Aorta (tissue), 5 donors: ENCODE measurements around the gene EP300. TPM values are rescaled to one million over a fixed set of nuclear protein-coding genes. Genes with fewer than 3 reads are reported as not detected.
"Not testable (repeated sequence)": the region's sequence is repeated elsewhere in the genome, so short reads cannot be mapped to it uniquely, and the experiment has no call there.

Source experiments
- ATAC-seq: fragments of 200-7000 bp; cut with Tn5 transposase; one replicate; pipeline ENCODE4 v1.9.1; 2022; ENCODE audit warnings: moderate library complexity; ENCODE audit not compliant: low FRiP score
- DNase-seq, 2 donors: peaks; one replicate each; pipeline ENCODE4 v3.0.0-alpha.2; 2020
- H3K27ac ChIP-seq, 2 donors: one replicate each; pipeline ENCODE4 v1.5.1; 2013; ENCODE audit warnings: low read length in 2 of 2, mild to moderate bottlenecking in 2 of 2, moderate library complexity in 2 of 2, control low read depth in 1 of 2, inconsistent platforms in 1 of 2, low read depth in 1 of 2
- H3K27me3 ChIP-seq, 2 donors: one replicate each; pipeline ENCODE4 v1.6.1; 2013; ENCODE audit warnings: control low read depth in 1 of 2, low read length in 1 of 2, mild to moderate bottlenecking in 1 of 2, moderate library complexity in 1 of 2; ENCODE audit not compliant: insufficient read depth in 2 of 2, control insufficient read depth in 1 of 2
- H3K36me3 ChIP-seq, 2 donors: one replicate each; pipeline ENCODE4 v1.6.1; 2013; ENCODE audit warnings: control low read depth in 1 of 2, low read length in 1 of 2, mild to moderate bottlenecking in 1 of 2; ENCODE audit not compliant: insufficient read depth in 2 of 2, control insufficient read depth in 1 of 2
- H3K4me1 ChIP-seq, 2 donors: one replicate each; pipeline ENCODE4 v1.6.1; 2013; ENCODE audit warnings: low read length in 2 of 2, control low read depth in 1 of 2, mild to moderate bottlenecking in 1 of 2, moderate library complexity in 1 of 2; ENCODE audit not compliant: insufficient read depth in 2 of 2, control insufficient read depth in 1 of 2
- H3K4me3 ChIP-seq, 2 donors: one replicate each; pipeline ENCODE4 v1.5.1; 2013; ENCODE audit warnings: low read length in 2 of 2, control low read depth in 1 of 2, mild to moderate bottlenecking in 1 of 2
- H3K9me3 ChIP-seq: one replicate; pipeline ENCODE4 v1.6.1; 2013; ENCODE audit warnings: mild to moderate bottlenecking, low read length; ENCODE audit not compliant: control insufficient read depth
- WGBS, 2 donors: extraction: QIAGEN DNeasy Blood & Tissue Kit; methylation state at CpG; one replicate each; pipeline ENCODE4 v1.1.7; 2013; 5-methylcytosine and 5-hydroxymethylcytosine counted together
- intact Hi-C, 2 donors: fragments of 100-400 bp; cut with DNase I; formaldehyde crosslinking; loops; one replicate each; pipeline versions ENCODE4 v1.14.2 to v1.15.0; 2022
- polyA plus RNA-seq, 2 donors: library from polyadenylated mRNA; stranded (reverse); fragments of 200-250 nt; gene quantifications; one replicate each; pipeline ENCODE4 v1.2.3, GENCODE V29; 2013
- total RNA-seq, 2 donors: library from RNA; stranded (reverse); fragmentation: NEBNext Ultra II Directional; extraction: Animal tissue kit (Norgen Biotek cat#: 25700); gene quantifications; one replicate each; pipeline ENCODE4 v1.2.1, GENCODE V29; 2021
- donor health status: healthy with polysubstance abuse.
- donor health status: Bipolar disorder and iron deficiency.
- donor health status: DM: no; HTN: no; CAD: no.
- donor health status: DM: no; HTN: no; CAD: no.
- donor health status: DM: yes; HTN: yes; CAD: no.

EP300 gene
- total and polyA plus RNA-seq, 4 donors = 4.9 to 89.5 (median 36.8) TPM

- WGBS, 2 donors = 59 to 74% methylated on average over 2 of the region's 2 CpGs
- peaks cover 0 to 6% of the 10 kb centered on the region in 2 donors for H3K36me3 ChIP-seq
- no peak overlapping the region for H3K27ac ChIP-seq
- DNase-seq (no peak), ATAC-seq (no peak)
- H3K4me3 ChIP-seq = no peak overlapping the region
- intact Hi-C loops = no loop called here
- H3K4me1 ChIP-seq = no peaks in the 10 kb centered on the region
- no peaks in the 10 kb centered on the region for H3K9me3 ChIP-seq
- no peaks in the 10 kb centered on the region for H3K27me3 ChIP-seq
Observed at GRCh38 chr22:41123151-41123550, 30.8 kb downstream of the EP300 start.

DNA sequence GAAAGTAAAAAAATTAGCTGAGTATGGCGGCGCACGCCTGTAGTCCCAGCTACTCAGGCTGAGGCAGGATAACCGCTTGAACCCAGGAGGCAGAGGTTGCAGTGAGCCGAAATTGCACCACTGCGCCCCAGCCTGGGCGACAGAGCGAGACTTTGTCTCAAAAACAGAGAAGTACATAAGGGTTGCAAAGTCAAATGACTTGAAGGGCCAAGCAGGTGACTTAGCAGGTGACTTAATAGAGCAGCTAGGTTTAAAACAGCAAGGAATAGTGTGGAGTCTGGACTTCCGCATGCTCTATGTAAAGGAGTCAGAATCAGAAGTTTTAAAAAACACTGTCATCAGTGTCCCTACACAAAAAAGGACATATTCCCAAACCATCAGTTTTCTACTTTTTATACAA lies 31.7 kb downstream of the EP300 start:
- no peaks in the 10 kb centered on the region for H3K4me1 ChIP-seq
- H3K9me3 ChIP-seq = no peaks in the 10 kb centered on the region
- WGBS, 2 donors = 97% methylated on average over 9 of the region's 9 CpGs
- no peak for ATAC-seq
- intact Hi-C loops = no loop called here
- no peak overlapping the region for H3K4me3 ChIP-seq
- no peak overlapping the region for H3K27ac ChIP-seq
- H3K27me3 ChIP-seq = no peaks in the 10 kb centered on the region
- H3K36me3 ChIP-seq = peaks cover 0 to 6% of the 10 kb centered on the region in 2 donors
- no peak for DNase-seq

- no peaks in the 10 kb centered on the region for H3K27me3 ChIP-seq
- peak in 1 of 2 donors; percentile 66 for DNase-seq
- WGBS, 2 donors = 89 to 90% methylated on average over 5 of the region's 5 CpGs
- no peak for ATAC-seq
- no peak overlapping the region for H3K27ac ChIP-seq
- H3K36me3 ChIP-seq = peaks cover 7 to 8% of the 10 kb centered on the region in 2 donors
- no peaks in the 10 kb centered on the region for H3K4me1 ChIP-seq
- intact Hi-C loops = no loop called here
- no peak overlapping the region for H3K4me3 ChIP-seq
- H3K9me3 ChIP-seq = no peaks in the 10 kb centered on the region
Observed at GRCh38 chr22:41127451-41127850, 35.1 kb downstream of the EP300 start.

DNA sequence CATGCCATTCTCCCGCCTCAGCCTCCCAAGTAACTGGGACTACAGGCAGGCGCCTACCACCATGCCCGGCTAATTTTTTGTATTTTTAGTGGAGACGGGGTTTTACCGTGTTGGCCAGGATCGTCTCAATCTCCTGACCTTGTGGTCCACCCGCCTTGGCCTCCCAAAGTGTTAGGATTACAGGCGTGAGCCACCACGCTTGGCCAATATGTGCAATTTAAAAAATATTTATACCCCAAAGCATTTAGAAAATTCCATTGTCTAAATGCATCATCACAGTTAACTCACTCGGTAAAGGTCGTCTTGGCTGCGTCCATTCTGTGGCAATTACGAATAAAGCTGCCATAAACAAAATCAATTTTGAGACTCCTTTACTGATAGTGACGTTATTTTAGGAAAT lies 36.2 kb downstream of the EP300 start:
- ATAC-seq = no peak
- H3K36me3 ChIP-seq = peaks cover 7 to 8% of the 10 kb centered on the region in 2 donors
- H3K27me3 ChIP-seq = no peaks in the 10 kb centered on the region
- no peak overlapping the region for H3K4me3 ChIP-seq
- no peak overlapping the region for H3K27ac ChIP-seq
- intact Hi-C loops = no loop called here
- no peak for DNase-seq
- H3K9me3 ChIP-seq = no peaks in the 10 kb centered on the region
- H3K4me1 ChIP-seq = no peaks in the 10 kb centered on the region
- 95% methylated on average over 14 of the region's 14 CpGs for WGBS, 2 donors

DNA sequence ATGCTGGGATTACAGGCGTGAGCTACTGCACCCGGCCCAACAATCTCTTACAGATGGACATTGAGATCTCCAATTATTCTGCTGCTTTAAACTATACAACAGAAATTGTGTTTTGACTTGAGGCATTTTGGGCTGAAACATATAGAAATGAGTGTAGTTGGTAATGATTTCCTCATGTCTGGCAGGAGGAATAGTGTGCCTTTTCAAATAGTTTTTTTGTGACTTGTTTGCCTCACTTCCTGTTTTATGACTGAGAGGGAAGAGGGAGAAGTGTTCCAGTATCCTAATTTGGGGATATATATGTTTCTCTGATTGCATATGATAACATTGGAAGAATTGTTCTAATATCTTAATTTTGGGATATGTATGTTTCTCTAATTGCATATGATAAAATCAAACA lies 40.2 kb downstream of the EP300 start:
- Histone ChIP-seq H3K27me3 (no peaks in the 10 kb centered on the region), H3K4me3 (no peak overlapping the region), H3K4me1 (no peaks in the 10 kb centered on the region), H3K9me3 (no peaks in the 10 kb centered on the region), H3K27ac (no peak overlapping the region), H3K36me3 (peaks cover 10 to 15% of the 10 kb centered on the region in 2 donors)
- no peak for ATAC-seq
- WGBS, 2 donors = 88 to 94% methylated on average over 2 of the region's 2 CpGs
- DNase-seq = no peak
- intact Hi-C loops = no loop called here

- WGBS, 2 donors = 39% methylated on average over 10 of the region's 10 CpGs
- Histone ChIP-seq H3K27ac (peak overlapping the region in 1 of 2 donors; percentile 27), H3K4me1 (no peaks in the 10 kb centered on the region), H3K27me3 (no peaks in the 10 kb centered on the region), H3K9me3 (no peaks in the 10 kb centered on the region), H3K36me3 (peaks cover 8 to 18% of the 10 kb centered on the region in 2 donors), H3K4me3 (no peak overlapping the region)
- intact Hi-C loops = no loop called here
- DNase-seq (no peak), ATAC-seq (no peak)
Observed at GRCh38 chr22:41140365-41140957, 48.1 kb downstream of the EP300 start.

DNA sequence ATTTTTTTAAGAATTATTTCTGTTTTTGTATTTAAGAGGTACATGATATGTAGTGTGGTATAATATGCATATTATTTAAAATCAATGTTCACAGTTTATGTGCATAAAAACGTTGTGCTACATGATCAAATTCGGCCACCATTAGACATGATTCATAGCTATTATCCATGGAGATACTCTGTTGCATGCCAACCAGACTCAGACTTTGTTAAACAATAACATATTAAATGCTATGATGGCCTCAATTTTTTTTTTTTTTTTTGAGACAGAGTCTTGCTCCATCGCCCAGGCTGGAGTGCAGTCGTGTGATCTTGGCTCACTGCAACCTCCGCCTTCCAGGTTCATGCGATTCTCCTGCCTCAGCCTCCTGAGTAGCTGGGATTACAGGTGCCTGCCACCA lies 53.5 kb downstream of the EP300 start:
- peaks cover 11% of the 10 kb centered on the region in 2 donors for H3K36me3 ChIP-seq
- H3K4me3 ChIP-seq, H3K27ac ChIP-seq, H3K9me3 ChIP-seq, ATAC-seq, intact Hi-C loops, DNase-seq, H3K27me3 ChIP-seq, H3K4me1 ChIP-seq: not testable (repeated sequence)
- 89 to 90% methylated on average over 6 of the region's 6 CpGs for WGBS, 2 donors

DNA sequence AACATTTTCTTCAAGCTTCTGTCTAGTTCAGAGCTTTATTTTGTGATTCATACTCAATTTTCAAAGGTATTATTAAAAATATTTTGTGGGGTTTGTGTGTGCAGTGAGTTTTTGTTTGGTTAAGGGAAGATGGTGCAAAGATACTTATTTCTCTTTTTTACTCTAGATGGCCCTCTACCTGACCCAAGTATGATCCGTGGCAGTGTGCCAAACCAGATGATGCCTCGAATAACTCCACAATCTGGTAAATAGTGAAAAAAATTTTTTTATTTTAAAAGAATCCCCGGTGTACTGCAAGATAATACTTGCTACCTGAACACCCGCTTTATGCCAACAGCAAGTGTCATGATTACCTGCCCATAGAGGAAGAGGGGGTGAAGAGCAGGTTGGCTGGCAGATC lies 54.2 kb downstream of the EP300 start:
- Histone ChIP-seq H3K27ac (no peak overlapping the region), H3K4me3 (no peak overlapping the region), H3K27me3 (no peaks in the 10 kb centered on the region), H3K4me1 (no peaks in the 10 kb centered on the region), H3K36me3 (peaks cover 11% of the 10 kb centered on the region in 2 donors), H3K9me3 (no peaks in the 10 kb centered on the region)
- DNase-seq = no peak
- WGBS, 2 donors = 64 to 72% methylated on average over 4 of the region's 4 CpGs
- intact Hi-C loops = no loop called here
- ATAC-seq = no peak

DNA sequence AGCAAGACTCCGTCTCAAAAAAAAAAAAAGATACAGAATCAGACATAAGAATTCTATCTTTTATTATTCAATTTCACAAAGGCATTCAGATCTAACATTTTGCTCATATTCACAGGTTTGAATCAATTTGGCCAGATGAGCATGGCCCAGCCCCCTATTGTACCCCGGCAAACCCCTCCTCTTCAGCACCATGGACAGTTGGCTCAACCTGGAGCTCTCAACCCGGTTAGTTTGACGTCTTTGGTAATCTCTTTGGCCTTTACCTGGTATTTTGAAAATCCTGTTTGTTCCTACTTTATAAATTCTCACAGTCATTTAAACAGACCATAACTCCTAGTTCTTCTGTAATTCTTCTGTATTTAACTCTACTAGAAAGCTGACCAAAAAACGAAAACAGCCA lies 55.3 kb downstream of the EP300 start:
- no peaks in the 10 kb centered on the region for H3K9me3 ChIP-seq
- WGBS, 2 donors = 82 to 83% methylated on average over 5 of the region's 5 CpGs
- DNase-seq (no peak), ATAC-seq (no peak)
- no peaks in the 10 kb centered on the region for H3K27me3 ChIP-seq
- H3K27ac ChIP-seq = no peak overlapping the region
- intact Hi-C loops = no loop called here
- peaks cover 9 to 14% of the 10 kb centered on the region in 2 donors for H3K36me3 ChIP-seq
- no peaks in the 10 kb centered on the region for H3K4me1 ChIP-seq
- no peak overlapping the region for H3K4me3 ChIP-seq
